GM23248 (cell line): ENCODE measurements around the gene DLX3. TPM values are rescaled to one million over a fixed set of nuclear protein-coding genes. Genes with fewer than 3 reads are reported as not detected.

Source experiments
- DNase-seq: peaks from one replicate; pipeline ENCODE4 v3.0.0-alpha.2; 2015
- H2AFZ ChIP-seq: fragments of 200-600 bp; sonication (generic); 2 replicates; pipeline ENCODE4 v1.6.1; 2016; ENCODE audit warnings: antibody characterized with exemption
- H3F3A ChIP-seq: fragments of 200-600 bp; sonication (generic); 2 replicates; pipeline ENCODE4 v1.6.1; 2016; ENCODE audit warnings: mild to moderate bottlenecking, antibody characterized with exemption, mixed run types; ENCODE audit not compliant: insufficient read depth
- H3K27ac ChIP-seq: fragments of 200-600 bp; sonication (generic); 2 replicates; pipeline ENCODE4 v1.5.1; 2016; ENCODE audit warnings: mild to moderate bottlenecking
- H3K27me3 ChIP-seq: fragments of 200-600 bp; sonication (generic); replicated peaks from 2 replicates; pipeline ENCODE4 v1.6.1; 2016; ENCODE audit warnings: mild to moderate bottlenecking; ENCODE audit not compliant: insufficient read depth
- H3K36me3 ChIP-seq: fragments of 200-600 bp; sonication (generic); 2 replicates; pipeline ENCODE4 v1.6.1; 2016; ENCODE audit warnings: low read depth, mild to moderate bottlenecking
- H3K4me1 ChIP-seq: fragments of 200-600 bp; sonication (generic); 2 replicates; pipeline ENCODE4 v1.6.1; 2016; ENCODE audit warnings: mild to moderate bottlenecking; ENCODE audit not compliant: insufficient read depth
- H3K4me2 ChIP-seq: fragments of 200-600 bp; sonication (generic); one replicate; pipeline ENCODE4 v1.6.1; 2016; ENCODE audit warnings: mild to moderate bottlenecking; ENCODE audit not compliant: unreplicated experiment
- H3K4me3 ChIP-seq: fragments of 200-600 bp; sonication (generic); 2 replicates; pipeline ENCODE4 v1.5.1; 2016; ENCODE audit warnings: mild to moderate bottlenecking
- H3K79me2 ChIP-seq: fragments of 200-600 bp; sonication (generic); 2 replicates; pipeline ENCODE4 v1.6.1; 2016; ENCODE audit warnings: mild to moderate bottlenecking; ENCODE audit not compliant: insufficient read depth
- H3K9ac ChIP-seq: fragments of 200-600 bp; sonication (generic); 2 replicates; pipeline ENCODE4 v1.6.1; 2016; ENCODE audit warnings: mild to moderate bottlenecking
- H3K9me2 ChIP-seq: fragments of 200-600 bp; sonication (generic); 2 replicates; pipeline ENCODE4 v1.6.1; 2016; ENCODE audit warnings: mixed run types, mild to moderate bottlenecking, moderate library complexity; ENCODE audit not compliant: insufficient read depth
- H3K9me3 ChIP-seq: fragments of 200-600 bp; sonication (generic); one replicate; pipeline ENCODE4 v1.6.1; 2017; ENCODE audit warnings: low read depth
- H4K20me1 ChIP-seq: fragments of 200-600 bp; sonication (generic); 2 replicates; pipeline ENCODE4 v1.6.0; 2016; ENCODE audit not compliant: insufficient read depth
- EZH2 ChIP-seq: fragments of 200-600 bp; sonication (generic); IDR thresholded peaks from 2 replicates; pipeline ENCODE4 v1.6.1; 2018; ENCODE audit warnings: antibody characterized with exemption, mild to moderate bottlenecking; ENCODE audit not compliant: insufficient read depth, poor library complexity, severe bottlenecking
- EZH2phosphoT487 ChIP-seq: fragments of 200-600 bp; sonication (generic); IDR thresholded peaks from 2 replicates; pipeline ENCODE4 v1.6.1; 2018; ENCODE audit warnings: antibody characterized with exemption, moderate library complexity, mild to moderate bottlenecking, low read depth; ENCODE audit not compliant: insufficient read depth
- WGBS, 2 experiments: methylation state at CpG; one replicate each; pipeline ENCODE4 v1.1.6; 2015 to 2017; ENCODE audit warnings: low lambda C conversion rate in 2 of 2, low coverage in 1 of 2; ENCODE audit errors: missing lambda C conversion rate in 2 of 2; 5-methylcytosine and 5-hydroxymethylcytosine counted together
- in situ Hi-C: fragments of 300-500 bp; cut with MboI; formaldehyde crosslinking; loops from 2 replicates; pipeline ENCODE4 v1.15.0; 2020
- polyA plus RNA-seq: library from polyadenylated mRNA; unstranded; fragments of >200 nt; fragmentation: Nextera tagmentation; extraction: Ambion mirVana; gene quantifications from 2 replicates; pipeline ENCODE4 v1.2.1, GENCODE V29; 2016
- total RNA-seq: library from RNA; depleted of rRNA; stranded (reverse); fragments of >200 nt; shearing (Covaris generic); gene quantifications from 2 replicates; pipeline ENCODE4 v1.2.3, GENCODE V29; 2014

The DLX3 gene
- total and polyA plus RNA-seq, 2 experiments from 2014 or later, result 0.43 to 1.0 TPM

DNA sequence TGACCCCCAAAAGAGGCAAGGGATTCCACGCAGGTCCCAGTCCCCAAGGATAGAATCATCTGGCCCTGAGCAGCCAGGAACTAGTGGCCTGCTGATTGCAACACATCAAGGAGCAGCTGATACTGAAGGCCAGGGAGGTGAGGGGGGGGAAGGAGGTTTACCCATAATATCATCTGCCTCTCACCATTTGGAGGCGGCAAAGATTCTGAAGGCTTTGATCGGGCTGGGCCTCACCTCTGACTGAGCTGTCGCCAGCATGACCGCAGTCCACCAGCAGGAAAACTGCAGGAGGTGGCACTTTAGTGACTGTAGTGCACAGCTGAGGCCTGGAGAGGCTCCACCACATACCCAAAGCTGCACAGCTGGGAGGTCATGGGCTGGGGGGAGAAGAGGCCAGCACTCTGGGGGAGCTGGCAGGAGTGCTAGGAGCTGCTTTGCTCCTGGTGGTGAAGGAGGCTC lies 40.4 kb upstream of the DLX3 start:
- TF ChIP-seq EZH2, result no peak
- no peak for TF ChIP-seq EZH2phosphoT487
- no peak overlapping the region for H3K4me2 ChIP-seq

DNA sequence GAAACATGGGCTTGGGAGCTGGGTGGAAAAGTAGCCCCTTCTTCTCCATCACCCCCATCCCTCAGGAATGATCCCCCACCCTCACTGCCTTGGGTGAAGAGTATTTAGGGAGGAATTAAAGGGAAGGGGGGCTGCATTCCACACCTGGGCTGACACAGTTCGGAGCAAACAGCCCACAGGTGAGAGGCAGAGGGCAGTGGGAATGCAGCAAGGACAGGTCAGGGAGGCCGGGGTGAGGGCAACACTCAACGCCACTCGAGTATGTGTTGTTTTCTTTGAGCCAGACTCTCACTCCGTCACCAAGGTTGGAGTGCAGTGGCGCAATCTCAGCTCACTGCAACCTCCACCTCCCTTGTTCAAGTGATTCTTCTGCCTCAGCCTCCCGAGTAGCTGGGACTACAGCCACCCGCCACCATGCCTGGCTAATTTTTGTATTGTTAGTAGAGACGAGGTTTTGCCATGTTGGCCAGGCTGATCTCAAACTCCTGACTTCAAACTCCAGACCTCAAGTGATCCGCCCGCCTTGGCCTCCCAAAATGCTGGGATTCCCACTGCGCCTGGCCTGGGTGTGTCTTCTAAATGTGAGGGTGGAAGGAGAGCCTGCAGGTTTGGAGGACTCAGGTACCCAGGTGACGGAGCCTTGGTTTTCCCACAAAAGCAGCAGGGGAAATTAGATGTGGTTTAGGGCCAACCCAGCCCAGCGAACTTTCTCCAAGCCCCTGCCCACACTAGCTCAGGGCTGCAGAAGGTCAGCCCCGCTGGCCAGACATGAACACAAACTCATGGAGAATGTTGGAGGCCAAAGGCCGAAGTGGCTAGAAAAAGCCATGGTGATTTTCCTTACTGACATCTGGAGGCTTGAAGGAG lies 39.7 kb upstream of the DLX3 start:
- WGBS, 2 experiments, result 77 to 81% methylated on average over 16 of the region's 16 CpGs
- H3K9ac ChIP-seq, result no peak overlapping the region
- no peaks in the 10 kb centered on the region for H4K20me1 ChIP-seq
- H3F3A ChIP-seq, result 0 out of 2 replicates have a peak, but pooled peaks cover 17% of the 10 kb centered on the region
- TF ChIP-seq EZH2 (no peak), EZH2phosphoT487 (no peak)
- H2AFZ ChIP-seq, result no peak overlapping the region
- H3K9me3 ChIP-seq, result no peaks in the 10 kb centered on the region
- H3K79me2 ChIP-seq, result no peaks in the 10 kb centered on the region
- H3K9me2 ChIP-seq, result no peaks in the 10 kb centered on the region
- H3K4me3 ChIP-seq, result no peak overlapping the region
- H3K36me3 ChIP-seq, result no peaks in the 10 kb centered on the region
- DNase-seq, result no peak
- no peak overlapping the region for H3K4me2 ChIP-seq
- peaks cover 36% of the 10 kb centered on the region for H3K4me1 ChIP-seq
- no peaks in the 10 kb centered on the region for H3K27me3 ChIP-seq
- in situ Hi-C loops, result no loop called here
- H3K27ac ChIP-seq, result no peak overlapping the region

More for the DNA sequence above, 40.4 kb upstream of the DLX3 start:
- Histone ChIP-seq H3K9ac (no peak overlapping the region), H3K4me1 (peaks cover 36% of the 10 kb centered on the region), H3K4me3 (no peak overlapping the region), H4K20me1 (no peaks in the 10 kb centered on the region), H3K27ac (no peak overlapping the region), H3K9me2 (no peaks in the 10 kb centered on the region), H3F3A (0 out of 2 replicates have a peak, but pooled peaks cover 17% of the 10 kb centered on the region), H3K36me3 (no peaks in the 10 kb centered on the region), H3K9me3 (no peaks in the 10 kb centered on the region), H2AFZ (no peak overlapping the region), H3K79me2 (no peaks in the 10 kb centered on the region), H3K27me3 (no peaks in the 10 kb centered on the region)
- 89 to 91% methylated on average over 5 of the region's 5 CpGs for WGBS, 2 experiments
- in situ Hi-C loops, result no loop called here
- DNase-seq, result no peak

- Histone ChIP-seq H3K27ac (peak overlapping the region; percentile 39), H3K27me3 (no peaks in the 10 kb centered on the region), H3F3A (0 out of 2 replicates have a peak, but pooled peaks cover 16% of the 10 kb centered on the region), H3K4me2 (peak overlapping the region; percentile 62), H3K9me2 (no peaks in the 10 kb centered on the region), H2AFZ (peak overlapping the region; percentile 60; the same call in 1 of the 2 replicates), H3K4me3 (peak overlapping the region; percentile 40; the same call in 1 of the 2 replicates), H3K36me3 (no peaks in the 10 kb centered on the region), H4K20me1 (no peaks in the 10 kb centered on the region), H3K4me1 (peaks cover 43% of the 10 kb centered on the region), H3K9me3 (no peaks in the 10 kb centered on the region), H3K9ac (no peak overlapping the region), H3K79me2 (no peaks in the 10 kb centered on the region)
- DNase-seq, result peak; percentile 79
- TF ChIP-seq EZH2phosphoT487 (no peak), EZH2 (no peak)
- 29 to 34% methylated on average over 6 of the region's 6 CpGs for WGBS, 2 experiments
- in situ Hi-C loops, result no loop called here
Measured at GRCh38 chr17:50033316-50033715, 38.3 kb upstream of the DLX3 start.

- Histone ChIP-seq H3K36me3 (no peaks in the 10 kb centered on the region), H3K4me2 (no peak overlapping the region), H4K20me1 (no peaks in the 10 kb centered on the region), H2AFZ (no peak overlapping the region; the same call in 1 of the 2 replicates), H3K9me3 (no peaks in the 10 kb centered on the region), H3K27ac (no peak overlapping the region; the same call in 1 of the 2 replicates), H3F3A (peaks cover 16% of the 10 kb centered on the region), H3K79me2 (no peaks in the 10 kb centered on the region), H3K9me2 (no peaks in the 10 kb centered on the region), H3K4me1 (peaks cover 38% of the 10 kb centered on the region), H3K9ac (no peak overlapping the region), H3K4me3 (no peak overlapping the region), H3K27me3 (no peaks in the 10 kb centered on the region)
- in situ Hi-C loops, result loop anchor here (10.0 kb wide), 1 partner anchor 56 kb away; no protein-coding TSS in a partner anchor
- WGBS, 2 experiments, result 73 to 76% methylated on average over 7 of the region's 7 CpGs
- DNase-seq, result no peak
- TF ChIP-seq EZH2 (no peak), EZH2phosphoT487 (no peak)
Measured at GRCh38 chr17:50029185-50029584, 34.2 kb upstream of the DLX3 start.
